ENCODE results near the gene KCNG2.

The KCNG2 gene

GRCh38 chr18:79779700-79780190 lies 18.0 kb upstream of the KCNG2 start:
- Histone ChIP-seq H3K9ac (ENCODE audit: low read depth, low read length, poor library complexity) (no peak overlapping the region), H2BK5ac (ENCODE audit: low read length) (no peak overlapping the region), H2AFZ (ENCODE audit: low read length) (no peak overlapping the region), H4K91ac (ENCODE audit: low read depth, low read length, poor library complexity) (no peak overlapping the region), H3K79me1 (ENCODE audit: low read depth, low read length) (peaks cover under 1% of the 10 kb centered on the region), H2BK120ac (ENCODE audit: low read depth, low read length) (no peak overlapping the region), H2BK15ac (ENCODE audit: low read length) (no peak overlapping the region), H3K27me3 (ENCODE audit: control insufficient read depth in 3 of 3, insufficient read depth in 3 of 3, low read depth in 1 of 3, low read length in 3 of 3) (peaks cover 0 to 20% (median 5%) of the 10 kb centered on the region in 3 experiments), H3K23ac (ENCODE audit: low read depth, low read length, poor library complexity) (no peak overlapping the region), H4K8ac (ENCODE audit: low read depth, low read length) (no peak overlapping the region), H3K14ac (ENCODE audit: low read length) (no peak overlapping the region), H3K36me3 (replicated peaks in 1 of 2; ENCODE audit: control insufficient read depth in 2 of 2, insufficient read depth in 2 of 2, low read length in 2 of 2) (no peaks in the 10 kb centered on the region), H2AK5ac (ENCODE audit: low read depth, low read length) (peak overlapping the region; percentile 57), H3K4ac (ENCODE audit: low read length) (no peak overlapping the region), H3K18ac (ENCODE audit: low read length) (no peak overlapping the region), H3K4me2 (ENCODE audit: insufficient read depth, low read length, poor library complexity, severe bottlenecking) (no peak overlapping the region), H3K4me3 (ENCODE audit: low read length in 2 of 2) (peak overlapping the region in 1 of 2 donors; percentile 56), H3K27ac (replicated peaks; ENCODE audit: low read length) (no peak overlapping the region), H2BK12ac (ENCODE audit: low read length) (no peak overlapping the region), H3K9me3 (replicated peaks in 1 of 2; ENCODE audit: control insufficient read depth in 2 of 2, insufficient read depth in 1 of 2, low read depth in 1 of 2, low read length in 2 of 2) (no peaks in the 10 kb centered on the region), H3K4me1 (ENCODE audit: control insufficient read depth in 2 of 2, insufficient read depth in 1 of 2, low read depth in 1 of 2, low read length in 2 of 2) (no peaks in the 10 kb centered on the region)
- no CpG with 5 or more reads among the region's 18 CpGs for WGBS, 2 donors (ENCODE audit: extremely low coverage in 2 of 2, insufficient read length in 2 of 2, insufficient replicate concordance in 1 of 2)
- DNase-seq (ENCODE audit: low spot score) = no peak

- Histone ChIP-seq H3K36me3 (replicated peaks in 1 of 2; ENCODE audit: control insufficient read depth in 2 of 2, insufficient read depth in 2 of 2, low read length in 2 of 2) (no peaks in the 10 kb centered on the region), H3K27me3 (ENCODE audit: control insufficient read depth in 3 of 3, insufficient read depth in 3 of 3, low read depth in 1 of 3, low read length in 3 of 3) (peaks cover 0 to 28% (median 5%) of the 10 kb centered on the region in 3 experiments)
Observed at GRCh38 chr18:79780547-79780946, 17.2 kb upstream of the KCNG2 start.

GRCh38 chr18:79781331-79781941 lies 16.3 kb upstream of the KCNG2 start:
- DNase-seq (ENCODE audit: low spot score) = no peak
- Histone ChIP-seq H3K36me3 (replicated peaks in 1 of 2; ENCODE audit: control insufficient read depth in 2 of 2, insufficient read depth in 2 of 2, low read length in 2 of 2) (no peaks in the 10 kb centered on the region), H3K4me3 (ENCODE audit: low read length in 2 of 2) (no peak overlapping the region), H3K4ac (ENCODE audit: low read length) (no peak overlapping the region), H3K27me3 (ENCODE audit: control insufficient read depth in 3 of 3, insufficient read depth in 3 of 3, low read depth in 1 of 3, low read length in 3 of 3) (peaks cover 0 to 37% (median 8%) of the 10 kb centered on the region in 3 experiments), H4K91ac (ENCODE audit: low read depth, low read length, poor library complexity) (no peak overlapping the region), H3K27ac (replicated peaks; ENCODE audit: low read length) (no peak overlapping the region), H3K4me1 (ENCODE audit: control insufficient read depth in 2 of 2, insufficient read depth in 1 of 2, low read depth in 1 of 2, low read length in 2 of 2) (no peaks in the 10 kb centered on the region), H2BK5ac (ENCODE audit: low read length) (peak overlapping the region; percentile 43), H3K23ac (ENCODE audit: low read depth, low read length, poor library complexity) (no peak overlapping the region), H2AFZ (ENCODE audit: low read length) (no peak overlapping the region), H3K79me1 (ENCODE audit: low read depth, low read length) (no peaks in the 10 kb centered on the region), H3K4me2 (ENCODE audit: insufficient read depth, low read length, poor library complexity, severe bottlenecking) (no peak overlapping the region), H3K9me3 (replicated peaks in 1 of 2; ENCODE audit: control insufficient read depth in 2 of 2, insufficient read depth in 1 of 2, low read depth in 1 of 2, low read length in 2 of 2) (no peaks in the 10 kb centered on the region), H3K9ac (ENCODE audit: low read depth, low read length, poor library complexity) (no peak overlapping the region), H2BK12ac (ENCODE audit: low read length) (no peak overlapping the region), H4K8ac (ENCODE audit: low read depth, low read length) (no peak overlapping the region), H3K18ac (ENCODE audit: low read length) (peak overlapping the region; percentile 64), H3K14ac (ENCODE audit: low read length) (no peak overlapping the region), H2AK5ac (ENCODE audit: low read depth, low read length) (no peak overlapping the region), H2BK120ac (ENCODE audit: low read depth, low read length) (no peak overlapping the region), H2BK15ac (ENCODE audit: low read length) (no peak overlapping the region)
- WGBS, 2 donors (ENCODE audit: extremely low coverage in 2 of 2, insufficient read length in 2 of 2, insufficient replicate concordance in 1 of 2) = no CpG with 5 or more reads among the region's 17 CpGs

More at GRCh38 chr18:79780547-79780946, 17.2 kb upstream of the KCNG2 start:
- Histone ChIP-seq H3K4me2 (ENCODE audit: insufficient read depth, low read length, poor library complexity, severe bottlenecking) (no peak overlapping the region), H3K9me3 (replicated peaks in 1 of 2; ENCODE audit: control insufficient read depth in 2 of 2, insufficient read depth in 1 of 2, low read depth in 1 of 2, low read length in 2 of 2) (no peaks in the 10 kb centered on the region), H3K18ac (ENCODE audit: low read length) (no peak overlapping the region), H3K9ac (ENCODE audit: low read depth, low read length, poor library complexity) (no peak overlapping the region), H3K23ac (ENCODE audit: low read depth, low read length, poor library complexity) (no peak overlapping the region), H4K91ac (ENCODE audit: low read depth, low read length, poor library complexity) (no peak overlapping the region), H3K27ac (replicated peaks; ENCODE audit: low read length) (no peak overlapping the region), H4K8ac (ENCODE audit: low read depth, low read length) (no peak overlapping the region), H3K4ac (ENCODE audit: low read length) (no peak overlapping the region), H2AFZ (ENCODE audit: low read length) (no peak overlapping the region), H2BK5ac (ENCODE audit: low read length) (no peak overlapping the region), H2AK5ac (ENCODE audit: low read depth, low read length) (no peak overlapping the region), H2BK12ac (ENCODE audit: low read length) (no peak overlapping the region), H3K79me1 (ENCODE audit: low read depth, low read length) (no peaks in the 10 kb centered on the region), H3K4me3 (ENCODE audit: low read length in 2 of 2) (no peak overlapping the region), H2BK120ac (ENCODE audit: low read depth, low read length) (no peak overlapping the region), H2BK15ac (ENCODE audit: low read length) (no peak overlapping the region), H3K14ac (ENCODE audit: low read length) (no peak overlapping the region), H3K4me1 (ENCODE audit: control insufficient read depth in 2 of 2, insufficient read depth in 1 of 2, low read depth in 1 of 2, low read length in 2 of 2) (no peaks in the 10 kb centered on the region)
- no CpG with 5 or more reads among the region's 8 CpGs for WGBS, 2 donors (ENCODE audit: extremely low coverage in 2 of 2, insufficient read length in 2 of 2, insufficient replicate concordance in 1 of 2)
- DNase-seq (ENCODE audit: low spot score) = no peak

GRCh38 chr18:79782566-79783308 lies 15.0 kb upstream of the KCNG2 start:
- Histone ChIP-seq H4K8ac (ENCODE audit: low read depth, low read length) (no peak overlapping the region), H2BK12ac (ENCODE audit: low read length) (no peak overlapping the region), H2AFZ (ENCODE audit: low read length) (no peak overlapping the region), H3K4me3 (ENCODE audit: low read length in 2 of 2) (no peak overlapping the region), H3K23ac (ENCODE audit: low read depth, low read length, poor library complexity) (peak overlapping the region; percentile 34), H3K4me2 (ENCODE audit: insufficient read depth, low read length, poor library complexity, severe bottlenecking) (no peak overlapping the region), H3K9ac (ENCODE audit: low read depth, low read length, poor library complexity) (peak overlapping the region; percentile 39), H2BK120ac (ENCODE audit: low read depth, low read length) (no peak overlapping the region), H3K9me3 (replicated peaks in 1 of 2; ENCODE audit: control insufficient read depth in 2 of 2, insufficient read depth in 1 of 2, low read depth in 1 of 2, low read length in 2 of 2) (peaks cover 0 to 6% of the 10 kb centered on the region in 2 donors), H3K27me3 (ENCODE audit: control insufficient read depth in 3 of 3, insufficient read depth in 3 of 3, low read depth in 1 of 3, low read length in 3 of 3) (peaks cover 6 to 50% (median 15%) of the 10 kb centered on the region in 3 experiments), H3K18ac (ENCODE audit: low read length) (peak overlapping the region; percentile 75), H3K36me3 (replicated peaks in 1 of 2; ENCODE audit: control insufficient read depth in 2 of 2, insufficient read depth in 2 of 2, low read length in 2 of 2) (no peaks in the 10 kb centered on the region), H2AK5ac (ENCODE audit: low read depth, low read length) (peak overlapping the region; percentile 83), H3K4me1 (ENCODE audit: control insufficient read depth in 2 of 2, insufficient read depth in 1 of 2, low read depth in 1 of 2, low read length in 2 of 2) (no peaks in the 10 kb centered on the region), H3K14ac (ENCODE audit: low read length) (no peak overlapping the region), H4K91ac (ENCODE audit: low read depth, low read length, poor library complexity) (no peak overlapping the region), H2BK15ac (ENCODE audit: low read length) (no peak overlapping the region), H3K79me1 (ENCODE audit: low read depth, low read length) (no peaks in the 10 kb centered on the region), H3K4ac (ENCODE audit: low read length) (no peak overlapping the region), H2BK5ac (ENCODE audit: low read length) (no peak overlapping the region), H3K27ac (replicated peaks; ENCODE audit: low read length) (no peak overlapping the region)
- no CpG with 5 or more reads among the region's 43 CpGs for WGBS, 2 donors (ENCODE audit: extremely low coverage in 2 of 2, insufficient read length in 2 of 2, insufficient replicate concordance in 1 of 2)
- DNase-seq (ENCODE audit: low spot score) = no peak

Data from neuronal stem cell (in vitro differentiated cells).